Endothelial cell of umbilical vein (primary cell): ENCODE results near the gene GPD2. TPM values are rescaled to one million over a fixed set of nuclear protein-coding genes. Genes with fewer than 3 reads are reported as not detected.

ENCODE experiments used
- BruUV-seq: library from RNA; stranded (reverse); fragments of 400-500 nt; replicated peaks from 2 replicates; lab custom pipeline; 2021; lab: Mats Ljungman, UMichigan
- CTCF ChIA-PET: fragments of 300-600, 350-600 bp; sonication (Branson Sonifier 250); formaldehyde crosslinking; loops from one replicate; lab custom pipeline; 2021; ENCODE audit warnings: antibody characterized with exemption, inconsistent platforms; lab: Charles Lee
- POLR2A ChIA-PET: fragments of 300-600, 350-600 bp; sonication (Branson Sonifier 250); formaldehyde crosslinking; loops from one replicate; lab custom pipeline; 2021; ENCODE audit warnings: antibody characterized with exemption, inconsistent platforms; lab: Charles Lee
- DNase-seq: peaks from one replicate; pipeline ENCODE4 v3.0.0-alpha.2; 2011; ENCODE audit warnings: low read depth, low spot score
- FAIRE-seq: peaks from 2 replicates; lab custom pipeline; 2011; peaks lifted over from hg19 to GRCh38; lab: Jason Lieb, UNC
- H2AFZ ChIP-seq: 2 replicates; pipeline ENCODE4 v1.6.0; 2012; ENCODE audit warnings: low read depth, low read length, control low read depth, inconsistent platforms
- H3K27ac ChIP-seq: 2 replicates; pipeline ENCODE4 v1.5.1; 2011; ENCODE audit warnings: low read depth, mild to moderate bottlenecking, control low read depth, low read length, moderate library complexity; ENCODE audit not compliant: insufficient read depth
- H3K27me3 ChIP-seq, 2 experiments: 2 replicates each; pipeline versions ENCODE4 v1.6.0 to v1.6.1; 2011; ENCODE audit warnings: low read length in 2 of 2, mixed read lengths in 1 of 2; ENCODE audit not compliant: control insufficient read depth in 2 of 2, insufficient read depth in 2 of 2
- H3K36me3 ChIP-seq, 2 experiments: 2 replicates in 1 of 2; 3 replicates in 1 of 2; pipeline ENCODE4 v1.5.1; 2011; ENCODE audit warnings: low read length in 2 of 2, mild to moderate bottlenecking in 1 of 2, moderate library complexity in 1 of 2; ENCODE audit not compliant: control insufficient read depth in 2 of 2, insufficient read depth in 2 of 2; ENCODE audit errors: extremely low read depth in 1 of 2
- H3K4me1 ChIP-seq: 3 replicates; pipeline ENCODE4 v1.5.1; 2011; ENCODE audit warnings: mild to moderate bottlenecking, low read length; ENCODE audit not compliant: control insufficient read depth, insufficient read depth; ENCODE audit errors: extremely low read depth
- H3K4me2 ChIP-seq: 2 replicates; pipeline ENCODE4 v1.6.1; 2011; ENCODE audit warnings: low read length, control low read depth, mixed read lengths; ENCODE audit not compliant: insufficient read depth
- H3K4me3 ChIP-seq, 3 experiments: fragments of 200-600 bp in 1 of 3; sonication (generic), shearing (Covaris generic) in 1 of 3; replicated peaks in 1 of 3; 2 replicates each; pipeline ENCODE4 v1.5.1; 2011 to 2016; ENCODE audit warnings: control low read depth in 3 of 3, low read length in 3 of 3, mild to moderate bottlenecking in 2 of 3, inconsistent platforms in 1 of 3, low read depth in 1 of 3, moderate library complexity in 1 of 3; ENCODE audit not compliant: insufficient read depth in 1 of 3
- H3K79me2 ChIP-seq: 2 replicates; pipeline ENCODE4 v1.6.0; 2012; ENCODE audit warnings: low read length, inconsistent platforms; ENCODE audit not compliant: control insufficient read depth, insufficient read depth
- H3K9ac ChIP-seq: replicated peaks from 2 replicates; pipeline ENCODE3; 2011; ENCODE audit warnings: low read length, control low read depth; ENCODE audit not compliant: insufficient read depth; ENCODE audit errors: extremely low read depth
- H3K9me1 ChIP-seq: replicated peaks from 3 replicates; pipeline ENCODE4 v1.6.0; 2011; ENCODE audit warnings: mild to moderate bottlenecking, low read length; ENCODE audit not compliant: control insufficient read depth, insufficient read depth; ENCODE audit errors: extremely low read depth
- H3K9me3 ChIP-seq: replicated peaks from 2 replicates; pipeline ENCODE4 v1.5.1; 2012; ENCODE audit warnings: low read length, inconsistent platforms; ENCODE audit not compliant: control insufficient read depth, insufficient read depth
- H4K20me1 ChIP-seq: replicated peaks from 2 replicates; pipeline ENCODE3; 2011; ENCODE audit warnings: mild to moderate bottlenecking, low read length; ENCODE audit not compliant: control insufficient read depth, insufficient read depth; ENCODE audit errors: extremely low read depth
- CTCF ChIP-seq, 2 donors: IDR thresholded peaks; 1 replicate in 1 of 2; 2 replicates in 1 of 2; pipeline ENCODE4 v1.5.1; 2011; ENCODE audit warnings: low read length in 2 of 2, mild to moderate bottlenecking in 2 of 2, moderate library complexity in 2 of 2, control low read depth in 1 of 2, inconsistent platforms in 1 of 2, low read depth in 1 of 2; ENCODE audit not compliant: insufficient read depth in 1 of 2; ENCODE audit errors: extremely low read depth in 1 of 2
- EZH2 ChIP-seq: IDR thresholded peaks from 2 replicates; pipeline ENCODE4 v1.6.1; 2012; ENCODE audit warnings: borderline replicate concordance, low read depth, mild to moderate bottlenecking, moderate library complexity, low read length, inconsistent platforms; ENCODE audit not compliant: severe bottlenecking
- FOS ChIP-seq: IDR thresholded peaks from 2 replicates; pipeline ENCODE4 v1.6.1; 2011; ENCODE audit warnings: mild to moderate bottlenecking, low read length, moderate library complexity, borderline replicate concordance; ENCODE audit not compliant: insufficient read depth
- GATA2 ChIP-seq: IDR thresholded peaks from 2 replicates; pipeline ENCODE4 v1.7.0; 2011; ENCODE audit warnings: low read depth, mild to moderate bottlenecking, moderate library complexity, mixed read lengths, low read length; ENCODE audit not compliant: insufficient read length, insufficient read depth
- JUN ChIP-seq: IDR thresholded peaks from 2 replicates; pipeline ENCODE4 v1.6.1; 2011; ENCODE audit warnings: borderline replicate concordance, low read depth; ENCODE audit not compliant: insufficient read length, insufficient read depth
- MAX ChIP-seq: IDR thresholded peaks from 2 replicates; pipeline ENCODE4 v1.6.1; 2011; ENCODE audit not compliant: insufficient read depth, insufficient read length
- MYC ChIP-seq: IDR thresholded peaks from one replicate; pipeline ENCODE4 v1.6.1; 2011; ENCODE audit warnings: mild to moderate bottlenecking, low read depth, low read length
- POLR2A ChIP-seq: IDR thresholded peaks from 2 replicates; pipeline ENCODE4 v1.6.1; 2012; ENCODE audit warnings: low read depth, mild to moderate bottlenecking, control low read depth, low read length
- POLR2AphosphoS5 ChIP-seq: IDR thresholded peaks from 2 replicates; pipeline ENCODE4 v1.6.1; 2012; ENCODE audit warnings: low read depth, mild to moderate bottlenecking, control low read depth, low read length, moderate library complexity; ENCODE audit not compliant: insufficient read depth
- dilution Hi-C: fragments of 300-500 bp; cut with MboI; formaldehyde crosslinking; loops from one replicate; pipeline ENCODE4 v1.15.0; 2019; ENCODE audit warnings: low sequenced_read_pairs; ENCODE audit not compliant: extremely low pct_ligation_motif_present
- intact Hi-C: fragments of 100-400 bp; cut with micrococcal nuclease; formaldehyde crosslinking; loops from one replicate; pipeline ENCODE4 v1.10.0; 2022
- polyA plus RNA-seq, 4 experiments: library from polyadenylated mRNA; depleted of rRNA in 3 of 4; stranded (reverse) in 3 of 4; unstranded in 1 of 4; fragments of >200 nt; gene quantifications; 2 replicates each; pipeline versions ENCODE4 v1.2.1 to v1.2.3, GENCODE V29; 2011 to 2012; ENCODE audit warnings: missing spikeins in 1 of 4
- total RNA-seq: library from RNA; stranded (reverse); gene quantifications from 2 replicates; pipeline ENCODE4 v1.2.3, GENCODE V29; 2021

The GPD2 gene
- total and polyA plus RNA-seq, 2 donors (not counting 3 experiments of a cell fraction or from before 2014, with no cell fraction given): 6.6 to 37.0 TPM

GRCh38 chr2:156394033-156394741 is 42.0 kb upstream of the GPD2 start:
- Histone ChIP-seq H2AFZ (no peak overlapping the region), H3K79me2 (no peaks in the 10 kb centered on the region), H3K27me3 (no peaks in the 10 kb centered on the region), H3K9ac (no peak overlapping the region), H3K27ac (no peak overlapping the region), H3K9me1 (no peaks in the 10 kb centered on the region), H3K4me3 (no peak overlapping the region), H3K9me3 (no peaks in the 10 kb centered on the region), H3K4me2 (no peak overlapping the region), H3K36me3 (no peaks in the 10 kb centered on the region), H4K20me1 (no peaks in the 10 kb centered on the region), H3K4me1 (no peaks in the 10 kb centered on the region)
- DNase-seq: no peak
- FAIRE-seq: no peak
- TF ChIP-seq POLR2A (no peak), MAX (no peak), JUN (no peak), MYC (no peak), POLR2AphosphoS5 (no peak)
- no TSS peak for BruUV-seq
- ChIA-PET CTCF (interaction anchor here (1.4 kb wide), 1 partner anchor 12 kb away, joined by 4 read pairs; no protein-coding TSS in a partner anchor), POLR2A (interaction anchor here (0.6 to 0.7 kb wide), 2 partner anchors 9 to 482 kb away, joined by 11 read pairs; no protein-coding TSS in a partner anchor)
- dilution Hi-C loops (no loop called here), intact Hi-C loops (no loop called here)

GRCh38 chr2:156396126-156396525 is 40.1 kb upstream of the GPD2 start:
- Histone ChIP-seq H4K20me1 (no peaks in the 10 kb centered on the region), H3K27ac (no peak overlapping the region), H3K27me3 (no peaks in the 10 kb centered on the region), H3K4me1 (peaks cover 5% of the 10 kb centered on the region), H3K4me2 (no peak overlapping the region), H3K4me3 (no peak overlapping the region), H3K9ac (no peak overlapping the region), H3K9me3 (no peaks in the 10 kb centered on the region), H2AFZ (no peak overlapping the region), H3K79me2 (no peaks in the 10 kb centered on the region), H3K36me3 (no peaks in the 10 kb centered on the region), H3K9me1 (no peaks in the 10 kb centered on the region)
- no TSS peak for BruUV-seq
- DNase-seq (no peak), FAIRE-seq (no peak)
- intact Hi-C loops (no loop called here), dilution Hi-C loops (no loop called here)
- ChIA-PET POLR2A (no interaction called here), CTCF (interaction anchor here (1.0 to 1.3 kb wide), 3 partner anchors 12 to 660 kb away, joined by 3 to 5 read pairs (median 3); no protein-coding TSS in a partner anchor)
- TF ChIP-seq JUN (no peak), POLR2AphosphoS5 (no peak), EZH2 (no peak), FOS (no peak), GATA2 (no peak), MAX (no peak), POLR2A (no peak), MYC (no peak), CTCF (IDR thresholded peaks at IDR 0.05; ENCODE audit: extremely low read depth in 1 of 2, insufficient read depth in 1 of 2, low read depth in 1 of 2, low read length in 2 of 2) (no peak)
